Measurements from ENCODE around the gene HIVEP2.

Gene HIVEP2

DNA sequence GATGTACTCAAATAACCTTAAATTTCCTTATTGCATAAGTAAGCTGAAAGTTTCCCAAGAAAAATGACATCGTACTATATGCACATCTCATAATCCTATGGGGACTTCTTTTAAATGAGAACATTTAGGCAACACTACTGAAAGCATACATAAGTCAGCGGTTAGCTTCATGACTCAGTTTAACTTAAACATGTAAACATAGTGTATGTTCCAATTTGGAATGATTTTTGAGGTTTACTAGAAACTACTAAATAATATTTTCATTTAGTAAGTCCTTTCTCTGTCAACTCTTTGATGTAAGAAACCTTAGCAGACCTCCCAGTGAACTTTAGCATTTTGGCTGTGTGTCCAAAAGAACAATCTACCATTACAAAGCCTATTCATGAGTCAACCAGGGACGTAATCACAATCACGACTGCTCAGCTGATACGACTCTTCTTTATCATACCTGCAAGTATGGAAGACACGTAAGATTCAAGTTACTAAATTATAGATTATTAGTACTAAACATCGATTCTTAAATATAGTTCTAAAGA lies 19.3 kb downstream of the HIVEP2 start:
- DNase-seq (ENCODE audit: low read depth): no peak

GRCh38 chr6:142918339-142919042 lies 26.5 kb downstream of the HIVEP2 start:
- DNase-seq (ENCODE audit: low read depth): no peak

DNA sequence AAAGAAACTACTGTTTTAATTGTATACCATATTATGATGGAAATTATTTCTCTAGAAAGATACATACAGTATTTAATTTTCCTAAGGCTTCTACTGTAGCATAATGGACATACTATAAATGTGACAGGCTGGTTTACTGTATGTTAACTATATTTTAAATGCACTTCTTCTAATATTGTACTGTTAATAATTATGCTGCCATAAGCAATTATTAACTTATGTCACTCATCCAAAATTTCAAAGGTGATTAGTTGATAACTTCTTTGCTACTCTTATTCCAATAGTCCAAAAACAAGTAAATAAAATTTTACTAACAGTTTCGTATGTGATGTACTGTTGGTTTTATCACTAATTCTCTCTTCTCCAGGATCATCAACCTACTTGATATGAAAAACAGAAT lies 28.1 kb downstream of the HIVEP2 start:
- DNase-seq (ENCODE audit: low read depth): no peak

GRCh38 chr6:142914937-142915697 lies 29.9 kb downstream of the HIVEP2 start:
- no peak for DNase-seq (ENCODE audit: low read depth)

DNA sequence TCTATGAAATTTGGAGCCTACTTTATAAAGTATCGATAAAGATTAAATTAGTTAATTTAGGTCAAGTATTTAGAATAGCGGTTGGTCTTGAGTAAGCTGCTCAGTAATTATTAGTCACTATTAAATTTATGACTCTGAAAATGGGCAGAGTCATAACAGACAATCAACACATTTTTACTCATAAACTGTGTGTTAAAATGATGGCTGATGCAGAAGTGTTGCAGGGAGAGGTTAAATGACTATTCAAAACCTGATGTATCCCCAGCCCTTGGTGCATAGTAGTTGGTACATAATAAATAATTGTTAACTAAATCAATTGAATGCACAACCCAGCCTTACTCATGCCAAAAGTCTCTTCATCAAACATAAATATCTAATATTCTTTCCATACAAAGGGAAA lies 30.6 kb downstream of the HIVEP2 start:
- DNase-seq (ENCODE audit: low read depth): no peak

- peak; percentile 41 for DNase-seq (ENCODE audit: low read depth)
Observed at GRCh38 chr6:142913511-142914047, 31.4 kb downstream of the HIVEP2 start.

- no peak for DNase-seq (ENCODE audit: low read depth)
Observed at GRCh38 chr6:142913036-142913510, 31.9 kb downstream of the HIVEP2 start.

- no peak for DNase-seq (ENCODE audit: low read depth)
Observed at GRCh38 chr6:142912125-142912524, 32.9 kb downstream of the HIVEP2 start.

DNA sequence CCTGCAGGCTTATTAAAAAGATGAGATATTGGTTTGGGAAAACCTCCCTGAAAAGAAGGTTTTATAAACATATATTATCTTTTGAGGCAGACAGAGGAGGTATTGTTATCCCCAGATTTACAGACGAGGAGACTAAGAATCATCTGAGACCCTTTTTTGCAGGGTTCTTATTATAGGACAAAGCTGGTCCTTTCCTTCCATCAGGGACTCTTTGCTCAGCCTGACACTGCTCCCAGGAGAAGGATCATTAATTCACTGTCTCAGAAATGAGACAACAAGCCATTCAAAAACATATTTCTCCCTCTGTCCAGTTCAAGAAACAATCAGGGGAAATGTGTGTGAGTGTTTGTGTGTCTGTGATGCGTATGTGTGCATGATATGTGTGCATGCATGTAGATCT lies 33.5 kb downstream of the HIVEP2 start:
- DNase-seq (ENCODE audit: low read depth): no peak

GRCh38 chr6:142909686-142910085 lies 35.3 kb downstream of the HIVEP2 start:
- DNase-seq (ENCODE audit: low read depth): no peak

GRCh38 chr6:142908235-142908634 lies 36.7 kb downstream of the HIVEP2 start:
- no peak for DNase-seq (ENCODE audit: low read depth)

- no peak for DNase-seq (ENCODE audit: low read depth)
Observed at GRCh38 chr6:142907544-142907943, 37.4 kb downstream of the HIVEP2 start.

- no peak for DNase-seq (ENCODE audit: low read depth)
Observed at GRCh38 chr6:142906945-142907470, 38.0 kb downstream of the HIVEP2 start.

GRCh38 chr6:142903812-142904211 lies 41.2 kb downstream of the HIVEP2 start:
- no peak for DNase-seq (ENCODE audit: low read depth)

DNA sequence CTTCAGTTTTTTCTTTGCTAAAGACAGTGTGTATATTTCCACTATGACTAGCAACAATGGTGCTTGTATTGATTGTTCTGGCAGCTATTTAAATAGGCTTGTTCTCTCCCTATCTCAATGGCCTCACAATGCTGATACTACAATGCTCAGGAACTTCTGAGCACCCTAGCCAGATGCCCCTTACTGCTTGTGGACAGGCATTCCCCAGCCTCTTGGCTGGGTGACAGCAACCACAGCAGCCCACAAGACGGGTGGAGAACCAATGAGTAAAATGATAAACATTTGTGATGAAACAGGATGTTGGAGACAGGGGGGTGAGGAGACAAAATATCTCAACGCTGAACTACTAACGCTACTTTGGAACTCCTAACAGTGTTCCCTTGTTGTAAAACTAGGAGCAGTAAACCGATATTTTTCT lies 42.3 kb downstream of the HIVEP2 start:
- peak; percentile 42 for DNase-seq (ENCODE audit: low read depth)

DNA sequence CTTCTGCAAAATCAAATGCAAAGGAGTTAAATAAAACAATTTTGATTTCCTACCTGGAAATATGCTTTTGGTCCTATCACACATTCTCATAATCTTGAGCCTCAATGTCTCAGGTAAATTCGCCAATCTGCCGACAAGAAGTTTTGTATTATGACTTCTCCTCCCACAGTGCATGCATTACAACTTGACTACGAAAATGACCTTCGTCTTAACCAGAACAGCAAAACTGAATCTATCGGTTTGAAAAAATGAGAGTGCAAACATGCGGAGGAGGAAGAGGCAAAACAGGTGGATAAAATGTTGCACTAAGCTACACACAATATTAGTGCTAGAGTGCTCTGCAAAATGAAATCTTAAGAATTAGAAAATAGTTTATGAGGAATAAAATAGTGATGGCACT lies 43.4 kb downstream of the HIVEP2 start:
- DNase-seq (ENCODE audit: low read depth): no peak

DNA sequence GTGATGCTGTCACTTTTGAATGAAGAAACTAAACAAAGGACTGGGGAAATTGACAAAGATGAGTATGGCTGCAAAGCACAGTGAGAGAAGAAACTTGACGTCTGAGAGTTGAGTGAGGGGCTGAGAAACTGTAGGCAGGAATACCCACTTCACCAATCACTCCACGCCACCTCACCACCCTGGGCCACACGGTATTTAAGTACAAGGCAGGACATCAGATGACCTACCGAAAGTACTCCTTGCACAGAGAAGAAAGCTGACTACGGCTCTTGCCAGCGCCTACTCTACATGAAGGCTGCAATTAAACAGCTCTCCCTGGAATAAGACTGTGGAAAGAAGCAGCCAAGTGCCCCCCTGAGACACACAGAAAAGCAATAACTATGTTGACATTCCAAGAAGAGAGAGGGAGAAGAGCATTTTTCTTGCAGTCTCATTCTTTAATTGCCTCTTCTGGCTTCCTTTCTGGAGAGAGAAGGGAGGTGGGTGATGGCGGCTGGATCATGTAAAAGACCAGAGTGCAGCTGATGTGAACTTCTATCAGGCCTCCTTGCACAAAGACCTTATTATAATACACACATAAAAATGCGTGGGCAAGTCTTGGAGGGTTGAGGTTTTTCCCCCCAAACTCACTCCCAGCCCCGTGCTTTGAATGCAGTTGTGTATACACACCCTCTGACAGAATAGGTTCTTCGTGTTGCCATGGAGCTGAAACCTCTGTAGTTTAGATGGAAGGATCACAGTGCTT lies 44.6 kb downstream of the HIVEP2 start:
- no peak for DNase-seq (ENCODE audit: low read depth)

- DNase-seq (ENCODE audit: low read depth): no peak
Observed at GRCh38 chr6:142898927-142899895, 45.8 kb downstream of the HIVEP2 start.

- DNase-seq (ENCODE audit: low read depth): no peak
Observed at GRCh38 chr6:142897659-142898058, 47.3 kb downstream of the HIVEP2 start.

GRCh38 chr6:142896732-142897131 lies 48.2 kb downstream of the HIVEP2 start:
- DNase-seq (ENCODE audit: low read depth): no peak

- no peak for DNase-seq (ENCODE audit: low read depth)
Observed at GRCh38 chr6:142893088-142893487, 51.9 kb downstream of the HIVEP2 start.
